GM19099 (cell line): Measurements from ENCODE around the gene LRAT.

Experiments
- POLR2A ChIP-seq: IDR thresholded peaks from 3 replicates; pipeline ENCODE4 v1.6.1; 2011; ENCODE audit warnings: low read depth; ENCODE audit not compliant: insufficient read length; ENCODE audit errors: extremely low read depth

The LRAT gene

GRCh38 chr4:154743683-154744340 is at the start of gene LRAT:
TSS of gene LRAT (plus strand) at chr4:154744000. CDS start at chr4:154744327, 327 bp downstream.
- TF ChIP-seq POLR2A, result no peak

- TF ChIP-seq POLR2A, result no peak
Observed at GRCh38 chr4:154707877-154708276, 35.9 kb upstream of the LRAT start.

GRCh38 chr4:154709550-154709949 is 34.2 kb upstream of the LRAT start:
- TF ChIP-seq POLR2A, result no peak

- no peak for TF ChIP-seq POLR2A
Observed at GRCh38 chr4:154711522-154711921, 32.3 kb upstream of the LRAT start.

GRCh38 chr4:154714339-154715040 is 29.3 kb upstream of the LRAT start:
- TF ChIP-seq POLR2A, result no peak

- no peak for TF ChIP-seq POLR2A
Observed at GRCh38 chr4:154719087-154719486, 24.7 kb upstream of the LRAT start.

- TF ChIP-seq POLR2A, result no peak
Observed at GRCh38 chr4:154720123-154720522, 23.7 kb upstream of the LRAT start.

GRCh38 chr4:154720618-154721267 is 23.1 kb upstream of the LRAT start:
- TF ChIP-seq POLR2A, result no peak

GRCh38 chr4:154722262-154722661 is 21.5 kb upstream of the LRAT start:
- no peak for TF ChIP-seq POLR2A

GRCh38 chr4:154727540-154727939 is 16.3 kb upstream of the LRAT start:
- no peak for TF ChIP-seq POLR2A

- TF ChIP-seq POLR2A, result no peak
Observed at GRCh38 chr4:154731756-154732155, 12.0 kb upstream of the LRAT start.

GRCh38 chr4:154732669-154733068 is 11.1 kb upstream of the LRAT start:
- no peak for TF ChIP-seq POLR2A

GRCh38 chr4:154736770-154737169 is 7.0 kb upstream of the LRAT start:
- no peak for TF ChIP-seq POLR2A

- no peak for TF ChIP-seq POLR2A
Observed at GRCh38 chr4:154738426-154738825, 5.4 kb upstream of the LRAT start.

- TF ChIP-seq POLR2A, result no peak
Observed at GRCh38 chr4:154739111-154739510, 4.7 kb upstream of the LRAT start.

GRCh38 chr4:154740462-154740861 is 3.3 kb upstream of the LRAT start:
- no peak for TF ChIP-seq POLR2A
